HL-60 (cell line): ENCODE data around the gene KLK13.

Experiments
- CTCF ChIP-seq: IDR thresholded peaks from one replicate; pipeline ENCODE4 v1.5.1; 2011; ENCODE audit warnings: low read length, control low read depth, inconsistent platforms; ENCODE audit not compliant: insufficient read depth
- GABPA ChIP-seq: IDR thresholded peaks from 2 replicates; pipeline ENCODE4 v1.6.1; 2012; ENCODE audit warnings: low read depth
- POLR2AphosphoS5 ChIP-seq: IDR thresholded peaks from 2 replicates; pipeline ENCODE4 v1.6.1; 2012; ENCODE audit warnings: low read depth
- SPI1 ChIP-seq: IDR thresholded peaks from 2 replicates; pipeline ENCODE4 v1.6.1; 2012; ENCODE audit warnings: low read depth, mild to moderate bottlenecking, borderline replicate concordance
- TF ChIP-seq, protein P1 (sequence below): IDR thresholded peaks from 2 replicates; pipeline ENCODE4 v1.6.1; 2012; ENCODE audit warnings: low read depth; ENCODE audit not compliant: insufficient replicate concordance

GRCh38 chr19:51102991-51103390 lies 38.1 kb upstream of the KLK13 start:
- TF ChIP-seq CTCF (no peak), SPI1 (no peak), POLR2AphosphoS5 (no peak), GABPA (no peak)
- TF ChIP-seq, protein P1, sequence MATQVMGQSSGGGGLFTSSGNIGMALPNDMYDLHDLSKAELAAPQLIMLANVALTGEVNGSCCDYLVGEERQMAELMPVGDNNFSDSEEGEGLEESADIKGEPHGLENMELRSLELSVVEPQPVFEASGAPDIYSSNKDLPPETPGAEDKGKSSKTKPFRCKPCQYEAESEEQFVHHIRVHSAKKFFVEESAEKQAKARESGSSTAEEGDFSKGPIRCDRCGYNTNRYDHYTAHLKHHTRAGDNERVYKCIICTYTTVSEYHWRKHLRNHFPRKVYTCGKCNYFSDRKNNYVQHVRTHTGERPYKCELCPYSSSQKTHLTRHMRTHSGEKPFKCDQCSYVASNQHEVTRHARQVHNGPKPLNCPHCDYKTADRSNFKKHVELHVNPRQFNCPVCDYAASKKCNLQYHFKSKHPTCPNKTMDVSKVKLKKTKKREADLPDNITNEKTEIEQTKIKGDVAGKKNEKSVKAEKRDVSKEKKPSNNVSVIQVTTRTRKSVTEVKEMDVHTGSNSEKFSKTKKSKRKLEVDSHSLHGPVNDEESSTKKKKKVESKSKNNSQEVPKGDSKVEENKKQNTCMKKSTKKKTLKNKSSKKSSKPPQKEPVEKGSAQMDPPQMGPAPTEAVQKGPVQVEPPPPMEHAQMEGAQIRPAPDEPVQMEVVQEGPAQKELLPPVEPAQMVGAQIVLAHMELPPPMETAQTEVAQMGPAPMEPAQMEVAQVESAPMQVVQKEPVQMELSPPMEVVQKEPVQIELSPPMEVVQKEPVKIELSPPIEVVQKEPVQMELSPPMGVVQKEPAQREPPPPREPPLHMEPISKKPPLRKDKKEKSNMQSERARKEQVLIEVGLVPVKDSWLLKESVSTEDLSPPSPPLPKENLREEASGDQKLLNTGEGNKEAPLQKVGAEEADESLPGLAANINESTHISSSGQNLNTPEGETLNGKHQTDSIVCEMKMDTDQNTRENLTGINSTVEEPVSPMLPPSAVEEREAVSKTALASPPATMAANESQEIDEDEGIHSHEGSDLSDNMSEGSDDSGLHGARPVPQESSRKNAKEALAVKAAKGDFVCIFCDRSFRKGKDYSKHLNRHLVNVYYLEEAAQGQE = no peak
